NCI-H748 treated with DMSO at 0.1 percent for 48 hours (cell line): ENCODE data around the gene MRPS18B.
A peak's percentile ranks its signal among the peaks of the same experiment; 100 is the strongest.

Experiments used
- DNase-seq: peaks from one replicate; lab custom pipeline; 2025; lab: John Stamatoyannopoulos, UW

Gene MRPS18B

GRCh38 chr6:30603961-30604360, 13.7 kb upstream of the MRPS18B start:
- no peak for DNase-seq

DNA sequence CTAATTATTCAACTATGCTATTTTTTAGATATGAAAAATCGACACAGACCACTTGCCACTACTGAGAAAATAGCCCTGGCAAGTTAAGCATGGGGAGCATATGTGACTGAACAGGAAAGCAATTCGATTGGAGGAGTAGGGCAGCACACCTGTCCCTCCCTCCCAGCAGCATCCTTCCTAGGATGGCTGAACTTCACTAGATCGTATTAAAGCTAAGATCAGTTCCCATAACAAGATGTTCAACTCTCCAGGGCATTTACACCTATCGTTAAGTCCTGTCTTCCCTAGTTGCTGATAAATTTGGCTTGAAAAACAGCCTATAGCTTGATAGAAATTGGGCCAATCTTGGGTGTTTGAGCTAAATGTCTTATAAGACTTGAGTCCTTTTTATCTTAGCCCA, 7.6 kb upstream of the MRPS18B start:
- no peak for DNase-seq

DNA sequence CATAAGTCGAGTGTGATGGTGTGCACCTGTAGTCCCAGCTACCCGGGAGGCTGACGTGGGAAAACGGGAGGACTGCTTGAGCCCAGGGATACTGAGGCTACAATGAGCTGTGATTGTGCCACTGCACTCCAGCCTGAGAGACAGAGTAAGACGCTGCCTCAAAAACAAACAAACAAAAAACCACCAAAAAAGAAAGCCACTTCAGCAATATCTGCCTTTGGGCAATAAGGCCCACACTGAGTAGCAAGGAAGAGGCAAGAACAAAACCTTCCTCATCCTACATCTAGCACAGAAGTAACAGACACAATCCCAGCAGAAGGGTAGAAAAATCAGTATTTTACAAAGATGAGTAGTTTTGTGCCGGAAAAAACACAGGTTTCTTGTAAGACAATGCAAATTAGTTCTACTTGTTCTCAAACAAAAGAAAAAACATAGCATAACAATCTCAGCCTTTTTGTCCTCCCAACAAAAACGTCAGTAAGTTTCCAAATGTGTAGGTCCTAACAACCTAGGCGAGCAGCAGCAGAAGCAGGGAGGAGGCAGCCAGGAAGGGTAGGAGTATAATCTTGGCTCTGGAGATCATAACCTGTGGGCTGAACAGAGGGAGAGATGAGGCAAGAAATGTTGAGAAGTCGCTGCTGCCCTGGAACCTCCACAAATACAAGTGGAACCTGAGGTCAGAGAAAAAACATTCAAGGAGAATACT, 6.3 kb upstream of the MRPS18B start:
- DNase-seq: no peak

- no peak for DNase-seq
Observed at GRCh38 chr6:30611856-30612194, 5.8 kb upstream of the MRPS18B start.

- no peak for DNase-seq
Observed at GRCh38 chr6:30612213-30612612, 5.4 kb upstream of the MRPS18B start.

- DNase-seq: no peak
Observed at GRCh38 chr6:30612687-30613248, 4.9 kb upstream of the MRPS18B start.

- DNase-seq: no peak
Observed at GRCh38 chr6:30613251-30614043, 4.2 kb upstream of the MRPS18B start.

DNA sequence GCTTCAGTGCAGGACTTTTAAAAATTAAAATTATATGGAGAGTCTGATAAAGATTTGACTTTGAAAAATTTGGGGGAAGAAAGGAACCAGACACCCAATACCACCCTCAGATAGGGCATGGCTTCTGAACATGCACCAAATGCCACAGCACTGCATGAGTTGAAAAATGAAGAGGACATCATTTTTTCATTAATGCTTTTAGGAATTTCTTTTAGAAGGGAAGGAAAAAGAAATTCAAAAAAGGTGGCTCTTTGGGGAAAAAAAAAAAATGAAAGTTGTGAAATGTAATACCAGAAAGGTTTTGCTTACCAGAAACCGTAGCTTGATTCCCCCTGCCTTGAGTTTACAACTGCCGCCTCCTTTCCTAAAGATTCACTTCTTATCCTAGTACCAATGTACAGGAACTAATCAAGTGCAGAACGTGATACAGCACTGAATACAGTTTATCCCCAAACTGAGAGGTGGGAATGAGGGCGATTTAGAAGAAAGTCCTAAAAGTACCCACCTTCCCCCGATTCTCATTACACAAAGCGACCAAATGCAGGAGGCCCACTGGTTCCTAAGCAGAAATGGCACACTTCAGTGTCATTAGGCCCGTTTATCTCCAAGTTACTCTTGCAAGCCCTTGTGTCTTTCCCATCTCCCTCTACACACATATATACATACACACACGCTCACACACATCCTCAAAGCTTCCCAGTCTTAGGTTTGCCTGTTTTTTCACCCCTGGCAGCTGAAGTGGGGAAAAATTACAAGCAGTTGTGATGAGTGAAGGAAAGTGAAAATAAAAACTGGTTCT, 3.4 kb upstream of the MRPS18B start:
- DNase-seq: no peak

DNA sequence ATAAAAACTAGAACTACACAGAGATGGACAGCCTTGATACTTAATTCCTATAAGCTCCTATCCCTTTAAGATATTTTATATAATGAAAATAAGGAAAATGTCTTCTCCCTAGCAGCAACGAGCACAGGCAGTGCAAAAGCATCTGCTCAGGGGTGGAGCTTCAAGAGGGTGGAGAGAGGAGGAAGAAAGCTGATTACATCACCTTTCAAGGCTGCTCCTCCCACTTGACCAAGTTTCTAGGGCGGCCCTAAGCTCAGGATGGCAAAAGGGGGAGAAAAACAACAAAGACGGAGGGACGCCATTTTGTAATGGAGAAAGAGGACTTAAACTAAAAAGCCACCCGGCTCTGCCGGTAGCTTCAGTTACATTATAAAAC, 2.8 kb upstream of the MRPS18B start:
- DNase-seq: peak; percentile 99

- DNase-seq: peak; percentile 74
Observed at GRCh38 chr6:30615219-30615957, 2.3 kb upstream of the MRPS18B start.

GRCh38 chr6:30615958-30616810, 1.5 kb upstream of the MRPS18B start:
- peak; percentile 64 for DNase-seq

- peak; percentile 100 for DNase-seq
Observed at GRCh38 chr6:30616811-30617564, 652 bp upstream of the MRPS18B start, which contains the start of gene PPP1R10. PPP1R10 (minus strand) TSS chr6:30617243; CDS start chr6:30609944, 7,299 bp downstream.

DNA sequence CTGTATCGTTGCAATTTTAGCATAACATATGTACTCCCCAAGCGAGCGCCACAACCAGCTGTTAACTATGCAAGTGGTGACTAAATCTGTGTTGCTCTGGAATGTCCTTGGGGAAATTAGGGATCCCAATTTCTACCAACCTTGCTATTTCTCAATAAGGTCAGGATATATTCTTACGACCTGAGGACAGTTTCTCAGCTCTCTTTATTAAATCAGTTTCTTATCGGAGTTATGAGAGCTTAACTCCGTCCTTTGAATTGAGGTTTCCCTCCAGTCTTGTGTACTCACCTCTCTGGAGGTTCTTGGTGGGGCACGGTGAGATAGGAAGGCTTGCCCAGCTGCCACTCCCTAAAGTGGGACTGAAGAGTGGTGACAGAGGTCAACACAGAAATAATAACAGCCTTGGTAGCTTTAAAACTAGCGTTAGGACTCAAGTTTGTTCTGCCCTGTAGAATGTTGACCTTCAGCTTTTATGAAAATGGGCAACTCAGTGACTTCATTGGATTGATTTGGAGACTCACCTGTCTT, 694 bp downstream of the MRPS18B start:
- DNase-seq: no peak

GRCh38 chr6:30619561-30619960, 1.9 kb downstream of the MRPS18B start:
- no peak for DNase-seq

- DNase-seq: no peak
Observed at GRCh38 chr6:30625511-30625910, 7.9 kb downstream of the MRPS18B start.

DNA sequence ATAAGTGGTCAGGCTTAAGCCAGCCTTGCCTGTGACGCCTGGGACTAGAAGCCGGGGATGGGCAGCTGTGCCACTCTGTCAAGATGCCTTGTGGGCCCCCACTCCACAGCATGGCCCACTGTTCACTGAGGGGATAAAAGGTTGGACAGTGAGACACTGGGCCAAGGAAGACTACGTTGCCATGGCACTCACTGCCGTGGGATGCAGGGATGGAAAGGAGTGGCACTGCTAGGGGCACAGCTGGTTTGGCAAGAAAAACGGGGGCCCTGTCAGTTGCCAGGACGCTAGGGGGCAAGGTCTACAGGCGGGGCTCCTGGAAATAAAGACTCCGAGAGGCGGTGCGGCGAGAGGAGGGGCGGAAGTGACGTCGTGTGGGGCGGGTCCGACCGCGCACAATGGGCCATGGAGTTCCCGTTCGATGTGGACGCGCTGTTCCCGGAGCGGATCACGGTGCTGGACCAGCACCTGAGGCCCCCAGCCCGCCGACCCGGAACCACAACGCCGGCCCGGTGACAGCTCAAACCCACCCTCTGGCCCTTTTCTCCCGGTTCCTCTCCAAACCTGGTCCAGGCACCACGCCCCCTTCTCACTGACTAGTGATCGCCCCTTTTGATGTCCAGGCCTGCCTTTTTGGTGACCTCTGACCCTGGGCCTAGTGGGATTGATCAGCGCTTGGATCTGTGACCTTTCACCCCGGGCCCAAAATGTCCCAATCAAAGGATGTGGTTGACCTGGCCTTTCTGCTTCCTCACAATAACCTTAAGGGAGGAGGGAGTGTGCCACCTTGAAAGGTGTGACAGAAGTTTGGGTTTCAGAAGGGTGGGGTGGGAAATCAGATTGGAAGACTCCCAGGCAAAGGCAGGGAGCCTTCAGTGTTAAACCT, 9.1 kb downstream of the MRPS18B start, which contains the start of gene ATAT1:
ATAT1 (plus strand) TSS at position 391 of the 883 bp plus-strand sequence.
- peak; percentile 69 for DNase-seq

DNA sequence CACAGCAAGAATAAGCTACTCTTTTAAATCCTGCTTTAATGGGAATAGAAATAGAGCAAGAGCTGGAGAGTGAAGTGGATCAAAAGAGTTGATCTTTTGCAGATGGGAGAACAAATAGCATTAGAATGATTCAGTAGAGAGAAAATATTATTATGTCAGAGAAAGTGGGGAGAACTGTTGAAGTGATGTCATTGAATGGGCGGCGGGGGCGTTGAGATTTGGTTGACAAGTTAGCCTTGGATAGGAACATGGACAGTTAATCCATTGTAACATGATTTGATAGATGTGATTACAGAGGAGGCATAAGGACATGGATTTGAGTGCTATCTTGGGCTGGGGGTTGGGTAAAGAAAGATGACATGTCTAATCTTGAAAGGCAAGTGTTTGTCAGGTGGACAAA, 18.2 kb downstream of the MRPS18B start:
- DNase-seq: no peak

GRCh38 chr6:30640481-30640880, 22.8 kb downstream of the MRPS18B start:
- DNase-seq: no peak

GRCh38 chr6:30641048-30641447, 23.4 kb downstream of the MRPS18B start:
- no peak for DNase-seq
